HG02852 (cell line): Measurements from ENCODE around the gene IBA57.
A peak's percentile ranks its signal among the peaks of the same experiment; 100 is the strongest.

Source experiments
- ATAC-seq: cut with Tn5 transposase; IDR thresholded peaks from one replicate; pipeline ENCODE4 v1.9.1; 2021; ENCODE audit warnings: mild to moderate bottlenecking, moderate library complexity; ENCODE audit not compliant: unreplicated experiment

IBA57 gene

DNA sequence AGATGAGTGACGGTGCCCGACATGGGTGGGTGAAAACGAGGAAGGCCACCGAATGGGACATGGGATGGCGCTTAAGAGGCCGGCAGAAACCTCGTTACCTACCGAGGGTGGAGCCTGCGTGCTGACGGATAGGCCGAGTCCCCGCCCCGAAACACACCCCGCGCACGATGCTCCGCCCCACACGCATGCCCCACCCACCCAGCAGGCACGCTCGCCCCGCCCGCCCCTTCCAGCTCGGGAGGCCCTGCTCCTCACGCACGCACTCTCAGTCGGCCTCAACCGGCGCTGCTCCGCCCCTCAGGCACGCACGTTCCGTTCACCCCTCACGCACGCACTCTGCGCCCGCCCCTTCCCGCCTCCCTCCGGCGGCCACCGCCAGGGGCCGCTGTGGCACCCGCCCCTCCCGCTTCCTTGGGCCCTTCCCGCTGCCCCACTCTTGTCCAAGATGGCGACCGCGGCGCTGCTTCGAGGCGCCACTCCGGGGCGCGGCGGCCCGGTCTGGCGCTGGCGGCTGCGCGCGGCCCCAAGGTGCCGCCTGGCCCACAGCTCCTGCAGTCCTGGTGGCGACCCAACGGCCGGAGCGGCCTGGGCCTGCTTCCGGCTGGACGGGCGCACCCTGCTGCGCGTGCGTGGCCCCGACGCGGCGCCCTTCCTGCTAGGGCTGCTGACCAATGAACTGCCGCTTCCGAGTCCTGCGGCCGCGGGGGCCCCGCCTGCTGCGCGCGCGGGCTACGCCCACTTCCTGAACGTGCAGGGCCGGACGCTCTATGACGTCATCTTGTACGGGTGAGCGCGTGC is at the start of gene IBA57:
Gene IBA57 (plus strand): TSS at position 433 of the 798 bp plus-strand sequence. CDS start 13 bp downstream, at position 446.
- ATAC-seq = peak; percentile 78

DNA sequence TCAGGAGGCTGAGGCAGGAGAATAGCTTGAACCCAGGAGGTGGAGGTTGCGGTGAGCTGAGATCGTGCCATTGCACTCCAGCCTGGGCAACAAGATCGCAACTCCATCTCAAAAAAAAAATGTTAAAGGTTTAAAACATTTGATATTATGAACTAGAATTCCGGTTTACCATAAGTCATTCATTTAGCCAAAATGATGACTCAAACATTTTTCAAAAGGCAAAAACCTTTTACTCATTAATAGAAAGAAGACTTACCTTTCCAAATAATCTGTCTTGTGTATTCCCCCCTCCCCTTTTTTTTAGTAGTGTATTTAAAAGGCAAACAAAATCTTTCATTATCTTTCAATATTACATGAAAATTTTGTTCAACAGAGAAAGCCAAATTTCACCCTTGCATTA is 48.3 kb upstream of the IBA57 start:
- no peak for ATAC-seq

- ATAC-seq = no peak
These were observed 47.6 kb upstream of the IBA57 start for GRCh38 chr1:228118040-228118439.

DNA sequence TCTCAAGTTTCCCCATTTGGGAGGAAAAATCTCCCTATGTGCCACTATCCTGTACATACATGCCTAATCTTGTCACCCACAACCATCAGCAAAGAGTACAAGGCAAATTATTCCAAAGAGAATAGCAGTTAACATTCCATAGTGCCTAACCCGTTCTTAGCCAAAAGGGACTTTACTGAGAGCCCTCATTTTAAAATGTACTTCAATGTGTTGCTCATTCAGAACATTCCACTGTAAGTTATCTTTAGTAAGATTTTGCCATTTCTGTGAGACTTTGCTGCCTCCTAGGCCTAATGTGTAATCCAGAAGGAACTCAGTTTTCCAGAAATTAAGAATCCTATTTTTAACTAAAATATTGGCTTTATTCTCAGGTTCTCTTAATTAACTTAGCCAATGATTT is 45.3 kb upstream of the IBA57 start:
- ATAC-seq = no peak

DNA sequence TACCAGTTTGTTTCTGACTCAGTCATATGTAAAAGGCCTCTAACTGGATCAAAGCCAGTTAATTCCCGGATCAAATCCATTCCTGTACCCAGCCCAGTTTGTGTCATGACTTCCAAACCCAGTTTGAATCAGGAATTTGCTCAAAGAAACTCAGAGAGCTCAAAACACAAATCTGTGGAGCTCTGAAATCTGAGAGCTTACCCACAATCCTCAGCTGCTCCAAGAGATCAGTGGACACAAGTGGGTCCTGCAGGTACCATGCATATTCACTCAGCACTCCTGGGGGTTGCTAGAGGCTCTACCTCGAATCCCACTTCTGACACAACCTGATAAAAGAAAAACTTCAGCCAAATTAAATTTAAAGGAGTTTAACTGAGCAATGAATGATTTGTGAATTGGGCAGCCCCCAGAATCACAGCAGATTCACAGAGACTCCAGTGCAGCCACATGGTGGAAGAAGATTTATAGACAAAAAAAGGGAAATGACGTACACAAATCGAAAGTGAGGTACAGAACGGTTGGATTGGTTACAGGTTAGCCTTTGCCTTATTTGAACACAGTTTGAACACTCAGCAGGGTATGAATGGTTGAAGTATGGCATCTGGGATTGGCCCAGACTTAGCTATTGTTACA is 44.6 kb upstream of the IBA57 start:
- ATAC-seq = no peak

GRCh38 chr1:228122921-228123441 is 42.6 kb upstream of the IBA57 start:
- ATAC-seq = no peak

DNA sequence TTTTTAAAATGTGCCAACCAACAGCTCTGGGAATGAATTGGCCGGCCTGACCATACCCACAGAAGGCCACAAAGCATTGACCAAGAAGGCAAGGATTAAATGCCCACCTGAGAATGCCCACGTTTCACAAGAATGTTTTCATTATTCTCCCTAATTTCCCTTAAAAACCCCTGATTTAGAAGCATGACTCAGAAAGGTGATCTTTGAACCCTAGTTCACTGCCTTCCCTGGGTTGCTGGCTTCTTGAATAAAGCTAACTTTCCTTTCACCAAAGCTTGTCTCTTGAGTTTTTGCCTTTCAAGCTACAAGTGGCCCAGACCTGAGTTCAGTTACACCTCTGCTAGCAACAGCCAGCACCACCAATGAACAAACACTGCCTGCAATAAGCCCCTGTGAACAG is 42.1 kb upstream of the IBA57 start:
- no peak for ATAC-seq

DNA sequence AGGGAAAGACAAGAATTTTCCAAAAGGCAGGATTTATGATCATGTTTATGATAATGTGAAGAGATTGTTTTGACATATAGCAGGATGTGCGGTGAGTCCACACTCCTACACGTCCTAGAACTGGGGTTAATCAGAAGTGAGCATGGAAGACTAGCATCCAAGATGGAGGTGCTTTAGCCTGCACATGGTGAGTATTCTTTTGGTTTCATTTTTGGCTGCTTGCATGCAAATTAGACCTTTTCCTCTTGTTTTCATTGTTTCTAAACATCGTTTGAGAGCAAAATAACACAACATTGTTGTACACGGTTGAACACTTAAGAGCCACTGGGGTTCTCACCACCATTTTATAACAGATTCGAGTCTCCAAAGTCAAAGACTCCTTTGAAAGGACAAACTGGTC is 40.4 kb upstream of the IBA57 start:
- no peak for ATAC-seq

DNA sequence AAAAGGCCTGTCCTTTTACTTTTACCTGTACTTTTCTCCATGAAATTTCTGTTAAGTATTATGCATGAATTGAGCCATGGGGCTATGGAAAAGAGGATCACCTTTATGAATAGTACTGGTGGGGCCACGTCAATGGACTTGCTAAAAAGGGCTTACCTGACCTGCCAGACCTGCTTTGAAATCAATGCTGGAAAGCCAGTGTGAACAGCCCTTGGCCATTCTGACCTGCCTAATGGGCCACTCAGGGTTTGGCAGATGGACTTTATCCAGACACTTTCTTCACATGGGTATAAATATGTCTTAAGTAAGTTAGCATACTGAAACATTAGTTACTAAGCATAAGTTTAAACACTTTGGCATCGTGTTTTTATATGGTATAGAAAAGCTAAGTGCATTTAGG is 33.8 kb upstream of the IBA57 start:
- ATAC-seq = no peak

GRCh38 chr1:228134591-228134990 is 31.0 kb upstream of the IBA57 start:
- no peak for ATAC-seq

DNA sequence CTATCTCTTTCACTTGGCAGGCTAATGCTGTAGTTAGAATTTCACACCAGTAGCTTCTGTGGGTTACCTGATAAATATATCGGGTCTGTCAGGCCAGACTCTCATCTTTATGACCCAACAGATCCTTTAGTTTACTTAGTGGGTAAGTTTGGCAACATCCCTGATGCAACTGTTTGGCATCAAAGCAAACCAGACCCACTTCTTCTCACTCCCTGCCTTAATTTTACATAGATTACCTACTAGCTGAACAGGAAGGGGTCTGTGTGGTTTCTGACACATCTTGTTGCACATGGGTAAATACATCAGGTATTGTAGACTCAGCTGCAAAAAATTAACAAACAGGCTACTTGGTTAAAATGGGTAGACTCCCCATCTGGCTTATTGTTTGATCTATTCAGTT is 28.7 kb upstream of the IBA57 start:
- ATAC-seq = no peak

DNA sequence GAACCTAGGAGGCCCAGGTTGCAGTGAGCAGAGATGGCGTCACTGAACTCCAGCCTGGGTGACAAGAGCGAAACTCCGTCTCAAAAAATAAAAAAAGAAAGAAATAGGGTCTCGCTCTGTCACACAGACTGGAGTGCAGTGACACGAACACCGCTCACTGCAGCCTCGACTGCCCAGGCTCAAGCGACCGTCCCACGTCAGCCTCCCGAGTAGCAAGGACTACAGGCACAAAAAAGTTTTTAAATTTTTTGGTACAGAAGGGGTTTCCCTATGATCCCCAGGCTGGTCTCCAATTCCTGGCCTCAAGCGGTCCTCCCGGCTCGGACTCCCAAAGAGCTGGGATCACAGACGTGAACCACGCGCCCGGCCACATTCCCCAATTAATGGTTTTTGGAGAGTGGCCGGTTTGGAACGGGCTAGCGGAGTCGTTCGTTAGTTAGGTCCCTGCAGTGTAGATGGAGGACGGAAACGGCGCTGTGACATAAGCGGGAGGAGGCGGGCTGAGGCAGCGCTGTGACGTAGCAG is 26.1 kb upstream of the IBA57 start:
- ATAC-seq = no peak

DNA sequence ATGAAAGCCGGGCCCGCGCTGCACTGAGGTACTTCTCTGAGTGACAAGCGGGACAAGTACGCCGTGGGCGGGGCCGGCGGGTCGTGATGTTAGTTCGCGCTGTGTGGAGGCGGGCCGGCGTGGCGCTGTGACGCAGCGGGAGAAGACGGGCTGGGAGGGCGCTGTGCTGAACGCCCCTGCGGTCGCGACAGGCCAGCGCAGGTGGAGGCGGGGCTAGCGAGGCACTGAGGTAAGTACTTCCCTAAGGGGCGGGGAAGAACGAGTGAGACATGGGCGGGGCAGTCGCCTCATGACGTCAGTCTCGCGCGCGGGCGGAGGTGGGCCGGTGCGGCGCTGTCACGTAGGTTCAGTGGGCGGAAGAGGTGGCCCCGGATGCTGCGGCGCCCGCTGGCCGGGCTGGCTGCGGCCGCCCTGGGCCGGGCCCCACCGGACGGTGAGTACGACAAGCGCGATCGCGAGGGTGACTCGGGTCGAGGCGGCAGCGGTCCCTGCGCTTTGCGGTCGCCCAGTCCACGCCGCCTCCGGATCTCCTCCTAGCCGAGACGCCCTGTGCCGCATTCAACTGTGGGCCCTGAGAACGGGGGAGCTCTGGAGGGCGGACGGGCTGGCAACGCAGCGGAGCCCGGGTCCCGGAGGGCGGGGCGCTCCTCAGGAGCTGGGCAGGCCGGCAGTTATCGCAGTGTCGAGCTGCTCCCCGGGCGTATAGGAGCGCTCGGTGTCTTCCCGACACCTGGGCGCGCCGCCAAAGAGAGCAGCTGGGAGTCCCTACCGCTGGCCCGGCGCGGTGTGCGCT is 25.5 kb upstream of the IBA57 start, which contains the start of gene GUK1:
Gene GUK1 (plus strand): TSS at position 349 of the 793 bp plus-strand sequence. CDS start 24 bp downstream, at position 373.
- ATAC-seq = peak; percentile 90

- no peak for ATAC-seq
These were observed 24.8 kb upstream of the IBA57 start for GRCh38 chr1:228140724-228141225.

DNA sequence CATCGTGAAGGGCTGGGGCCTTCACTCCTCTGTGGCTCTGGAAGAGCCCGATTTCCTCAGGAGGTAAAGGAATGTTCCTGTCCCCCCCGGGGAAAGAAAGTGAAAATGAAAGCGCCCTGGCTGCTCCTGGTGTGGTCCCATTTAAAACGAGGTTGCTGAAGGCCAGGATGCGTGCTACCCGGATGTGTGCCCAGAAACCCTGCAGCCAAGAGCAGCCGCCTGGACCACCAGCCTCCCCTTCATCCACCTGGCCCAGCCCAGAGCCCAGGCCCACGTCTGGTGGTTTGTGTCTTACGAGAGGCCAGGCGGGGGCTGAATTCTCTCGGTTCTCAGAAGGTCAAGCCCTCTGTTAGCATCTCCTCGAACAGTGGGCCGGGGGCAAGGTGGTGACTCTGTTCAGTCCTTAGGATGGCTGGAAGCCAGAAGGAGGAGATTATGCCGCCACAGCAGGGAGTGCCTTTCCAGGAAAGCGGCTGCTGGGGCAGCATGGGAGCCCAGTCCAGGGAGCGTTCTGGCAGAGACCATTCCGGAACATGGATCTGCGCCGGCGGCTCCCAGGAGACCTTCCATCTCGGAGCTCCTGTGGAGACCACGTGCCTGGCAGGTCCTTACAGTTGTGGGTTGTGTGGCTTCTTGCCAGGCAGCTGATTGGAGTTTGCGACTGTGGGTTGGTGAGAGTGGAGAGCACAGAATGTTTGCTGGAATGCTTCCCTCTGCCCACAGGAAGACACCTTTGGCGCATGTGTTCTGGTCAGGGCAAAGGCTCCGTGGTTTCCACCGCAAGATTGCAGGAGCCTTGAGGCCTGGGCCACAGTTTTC is 24.2 kb upstream of the IBA57 start:
- ATAC-seq = no peak

DNA sequence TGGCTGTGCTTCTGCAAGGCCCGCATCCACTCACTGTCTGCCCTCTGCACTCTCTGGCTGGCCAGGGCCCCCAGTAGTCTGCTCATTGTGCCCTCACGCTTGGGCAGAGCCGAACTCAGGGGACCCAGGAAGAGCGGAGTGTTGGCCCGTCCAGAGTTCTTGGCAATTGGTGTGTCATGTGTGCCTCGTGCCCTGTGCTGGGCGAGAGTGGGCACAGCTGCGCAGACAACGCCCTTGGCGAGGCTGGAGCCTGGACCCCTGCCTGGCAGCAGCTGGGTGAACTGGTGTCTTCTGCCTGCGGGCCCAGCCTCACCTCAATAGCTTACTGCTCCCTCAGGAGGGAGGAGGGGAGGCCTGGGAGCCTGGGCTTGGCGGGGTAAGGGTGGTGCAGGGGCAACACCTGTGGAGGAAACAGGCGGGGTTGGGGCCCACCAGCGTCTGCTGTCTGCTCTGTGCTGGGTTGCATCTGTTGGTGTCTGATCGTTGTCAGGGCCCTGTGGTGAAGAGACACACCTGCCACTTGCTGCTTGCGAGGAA is 23.4 kb upstream of the IBA57 start:
- no peak for ATAC-seq

GRCh38 chr1:228142701-228143136 is 22.9 kb upstream of the IBA57 start:
- no peak for ATAC-seq

GRCh38 chr1:228143480-228144192 is 22.0 kb upstream of the IBA57 start:
- no peak for ATAC-seq
